HUES64 (cell line): ENCODE data around the gene DICER1.

Experiments used
- H3K27ac ChIP-seq: 2 replicates; pipeline ENCODE4 v1.7.0; 2013; ENCODE audit warnings: low read depth, low read length, inconsistent platforms
- H3K27me3 ChIP-seq: 2 replicates; pipeline ENCODE4 v1.6.1; 2013; ENCODE audit warnings: mild to moderate bottlenecking, low read length; ENCODE audit not compliant: insufficient read depth
- H3K36me3 ChIP-seq: 2 replicates; pipeline ENCODE4 v1.6.1; 2013; ENCODE audit warnings: mild to moderate bottlenecking, low read length; ENCODE audit not compliant: insufficient read depth
- H3K4me1 ChIP-seq: 2 replicates; pipeline ENCODE4 v1.6.1; 2013; ENCODE audit warnings: mild to moderate bottlenecking, low read length, moderate library complexity; ENCODE audit not compliant: insufficient read depth
- H3K4me3 ChIP-seq: 2 replicates; pipeline ENCODE4 v1.5.1; 2013; ENCODE audit warnings: mild to moderate bottlenecking, low read length, moderate library complexity
- H3K9ac ChIP-seq: 2 replicates; pipeline ENCODE4 v1.6.1; 2013; ENCODE audit warnings: mild to moderate bottlenecking, low read depth, low read length
- H3K9me3 ChIP-seq: 2 replicates; pipeline ENCODE4 v1.6.1; 2013; ENCODE audit warnings: low read depth, low read length; ENCODE audit not compliant: insufficient read depth
- WGBS: fragments of 150-250, 120-280 bp; methylation state at CpG from one replicate; pipeline ENCODE4 v1.1.7; 2013; ENCODE audit warnings: missing lambda C conversion rate; 5-methylcytosine and 5-hydroxymethylcytosine counted together

DICER1 gene

DNA sequence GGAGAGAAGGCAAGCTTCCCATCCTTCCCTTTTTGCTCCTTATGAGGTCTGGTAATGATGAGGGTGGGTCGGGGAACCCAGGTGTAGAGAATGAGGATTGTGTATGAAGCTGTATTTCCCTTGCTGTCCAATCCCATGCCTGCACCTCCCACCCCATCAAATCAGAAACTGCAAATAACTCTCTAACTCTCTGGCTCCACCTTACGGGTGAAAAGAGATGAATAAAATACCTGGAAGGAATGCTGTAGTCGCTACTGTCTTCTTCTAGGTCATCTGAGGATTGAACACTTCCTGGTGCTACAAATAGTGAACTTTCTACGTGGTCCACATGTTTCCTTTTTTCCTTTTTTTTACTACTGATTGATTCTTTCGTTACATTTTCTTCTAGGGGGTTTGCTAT, 38.9 kb upstream of the DICER1 start:
- Histone ChIP-seq H3K4me3 (no peak overlapping the region), H3K27ac (no peak overlapping the region), H3K27me3 (no peaks in the 10 kb centered on the region), H3K9ac (no peak overlapping the region), H3K9me3 (no peaks in the 10 kb centered on the region), H3K36me3 (no peaks in the 10 kb centered on the region), H3K4me1 (peaks cover 22% of the 10 kb centered on the region)
- 86% methylated on average over 4 of the region's 5 CpGs for WGBS

DNA sequence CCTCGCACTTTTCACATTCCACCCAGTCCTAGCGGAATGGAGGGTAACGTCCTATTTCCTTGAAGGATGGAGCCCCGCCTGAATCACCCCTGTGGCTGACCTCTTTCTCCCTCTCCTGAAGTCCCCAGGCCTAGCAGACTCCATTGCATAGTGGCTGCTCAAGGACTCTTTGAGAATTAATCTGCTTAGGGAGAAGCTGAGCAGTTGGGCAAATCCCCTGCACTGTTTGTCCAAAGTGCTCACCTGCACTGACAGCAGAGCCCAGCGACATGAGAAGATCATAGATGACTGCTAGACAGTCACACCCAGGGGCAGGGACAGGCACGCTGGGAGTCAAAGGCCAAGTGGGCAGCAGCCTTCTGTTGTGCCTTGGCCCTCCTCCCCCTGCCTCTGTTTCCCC, 37.7 kb upstream of the DICER1 start:
- Histone ChIP-seq H3K9me3 (no peaks in the 10 kb centered on the region), H3K4me1 (peaks cover 22% of the 10 kb centered on the region), H3K27ac (no peak overlapping the region), H3K36me3 (no peaks in the 10 kb centered on the region), H3K4me3 (no peak overlapping the region), H3K9ac (no peak overlapping the region), H3K27me3 (no peaks in the 10 kb centered on the region)
- WGBS: 91% methylated on average over 6 of the region's 6 CpGs

DNA sequence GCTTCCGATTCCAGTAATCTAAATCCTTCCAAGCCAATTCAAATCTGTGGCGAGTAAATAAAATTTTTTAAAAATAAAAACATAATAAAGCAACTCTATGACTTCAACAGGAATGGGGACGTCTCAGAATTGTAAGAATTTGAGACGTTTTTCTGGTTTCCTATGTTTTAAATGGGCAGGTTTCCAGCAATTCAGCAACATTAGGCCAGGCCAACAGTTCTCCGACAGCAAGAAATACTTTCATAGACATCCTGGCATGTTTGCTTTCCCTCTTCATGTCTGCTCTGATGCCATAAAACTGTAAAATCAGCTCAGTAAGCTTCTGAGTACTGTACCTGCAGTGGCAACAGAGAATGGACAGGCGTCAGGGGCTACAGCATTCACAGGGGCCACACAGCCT, 35.8 kb upstream of the DICER1 start:
- WGBS: 90% methylated on average over 4 of the region's 6 CpGs
- H3K27me3 ChIP-seq: no peaks in the 10 kb centered on the region
- H3K36me3 ChIP-seq: no peaks in the 10 kb centered on the region
- no peak overlapping the region for H3K27ac ChIP-seq
- no peak overlapping the region for H3K4me3 ChIP-seq
- H3K4me1 ChIP-seq: peaks cover 9% of the 10 kb centered on the region
- no peak overlapping the region for H3K9ac ChIP-seq
- peaks cover 1% of the 10 kb centered on the region for H3K9me3 ChIP-seq

DNA sequence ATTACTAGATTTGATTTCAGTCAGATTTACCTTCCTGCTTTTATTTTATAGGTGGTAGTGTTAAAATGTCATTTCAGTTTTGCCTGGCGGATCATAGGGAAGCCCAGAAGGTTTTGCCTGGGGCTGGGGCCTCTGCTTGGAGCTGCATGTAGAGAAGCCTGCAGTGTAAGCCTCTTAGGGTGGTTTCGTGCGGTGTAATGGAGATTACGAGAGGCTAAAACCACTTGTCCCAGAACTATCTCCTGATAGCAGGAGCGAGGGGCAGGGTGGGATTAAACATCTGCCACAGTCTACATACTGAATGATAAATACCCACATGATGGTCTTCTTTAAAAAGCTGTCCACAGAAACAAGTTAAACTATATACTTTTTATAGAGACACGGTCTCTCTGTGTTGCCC, 35.0 kb upstream of the DICER1 start:
- WGBS: 95% methylated on average over 6 of the region's 6 CpGs
- H3K4me1 ChIP-seq: peaks cover 4% of the 10 kb centered on the region
- H3K27ac ChIP-seq: no peak overlapping the region
- no peak overlapping the region for H3K4me3 ChIP-seq
- H3K27me3 ChIP-seq: no peaks in the 10 kb centered on the region
- H3K36me3 ChIP-seq: no peaks in the 10 kb centered on the region
- no peak overlapping the region for H3K9ac ChIP-seq
- H3K9me3 ChIP-seq: peaks cover 6% of the 10 kb centered on the region

DNA sequence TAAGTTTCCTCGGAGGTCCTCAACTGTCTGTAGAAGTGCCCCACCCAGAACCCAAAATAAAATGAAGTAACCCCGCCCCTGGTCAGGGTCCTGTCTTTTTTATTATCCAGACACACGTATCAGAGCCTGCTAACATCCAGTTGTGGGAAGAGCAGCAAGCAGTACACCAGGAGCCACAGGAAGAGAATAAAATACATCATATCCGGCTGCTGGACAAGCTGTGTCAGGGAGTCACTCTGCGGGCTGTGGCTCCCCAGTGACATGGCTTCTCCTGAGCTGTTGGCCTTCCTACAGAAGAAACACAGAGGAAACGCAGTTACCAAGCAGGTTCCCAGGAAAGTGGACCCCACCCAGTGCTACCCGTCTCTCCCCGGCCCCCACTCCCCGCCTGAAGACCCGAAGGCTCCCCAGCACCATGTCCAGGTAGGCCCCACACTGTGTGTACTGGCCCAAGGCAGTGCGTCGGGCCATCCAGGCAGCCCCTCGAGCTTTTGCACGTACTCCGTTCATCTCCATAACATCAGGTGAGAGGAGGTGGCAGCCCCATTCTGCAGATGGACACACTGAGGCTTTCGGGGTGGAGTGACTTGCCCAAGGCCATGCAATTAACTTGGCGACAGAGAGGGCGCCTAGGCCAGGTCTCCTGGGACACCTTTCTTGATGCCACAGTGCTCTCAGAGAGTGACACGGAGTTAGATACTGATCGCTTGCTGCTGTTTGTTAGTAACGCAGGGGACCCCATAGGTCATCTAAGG, 34.3 kb upstream of the DICER1 start:
- Histone ChIP-seq H3K27ac (no peak overlapping the region), H3K27me3 (no peaks in the 10 kb centered on the region), H3K4me1 (no peaks in the 10 kb centered on the region), H3K9me3 (peaks cover 6% of the 10 kb centered on the region), H3K9ac (no peak overlapping the region), H3K36me3 (no peaks in the 10 kb centered on the region), H3K4me3 (no peak overlapping the region)
- 95% methylated on average over 21 of the region's 21 CpGs for WGBS

DNA sequence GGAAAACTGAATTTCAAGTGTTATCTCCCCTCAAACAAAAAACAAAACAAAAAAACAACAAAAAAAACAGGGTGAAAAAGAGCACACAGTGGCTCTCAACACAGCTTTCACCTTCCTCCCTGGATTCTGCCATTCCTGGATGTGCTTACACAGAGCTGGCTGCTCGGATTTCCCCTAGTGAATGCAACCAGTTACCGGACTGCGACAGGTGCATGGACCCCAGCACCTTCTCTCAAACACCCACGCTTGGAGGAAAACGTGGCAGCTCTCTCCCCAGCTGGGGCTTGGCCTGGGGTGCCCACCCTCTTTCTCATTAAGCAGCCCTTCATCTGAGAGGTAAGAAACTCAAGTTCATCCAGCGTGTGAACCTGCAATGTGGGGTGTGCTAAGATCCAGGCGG, 33.5 kb upstream of the DICER1 start:
- Histone ChIP-seq H3K9ac (no peak overlapping the region), H3K9me3 (peaks cover 6% of the 10 kb centered on the region), H3K27ac (no peak overlapping the region), H3K36me3 (no peaks in the 10 kb centered on the region), H3K27me3 (no peaks in the 10 kb centered on the region), H3K4me3 (no peak overlapping the region), H3K4me1 (no peaks in the 10 kb centered on the region)
- WGBS: 89% methylated on average over 7 of the region's 7 CpGs

DNA sequence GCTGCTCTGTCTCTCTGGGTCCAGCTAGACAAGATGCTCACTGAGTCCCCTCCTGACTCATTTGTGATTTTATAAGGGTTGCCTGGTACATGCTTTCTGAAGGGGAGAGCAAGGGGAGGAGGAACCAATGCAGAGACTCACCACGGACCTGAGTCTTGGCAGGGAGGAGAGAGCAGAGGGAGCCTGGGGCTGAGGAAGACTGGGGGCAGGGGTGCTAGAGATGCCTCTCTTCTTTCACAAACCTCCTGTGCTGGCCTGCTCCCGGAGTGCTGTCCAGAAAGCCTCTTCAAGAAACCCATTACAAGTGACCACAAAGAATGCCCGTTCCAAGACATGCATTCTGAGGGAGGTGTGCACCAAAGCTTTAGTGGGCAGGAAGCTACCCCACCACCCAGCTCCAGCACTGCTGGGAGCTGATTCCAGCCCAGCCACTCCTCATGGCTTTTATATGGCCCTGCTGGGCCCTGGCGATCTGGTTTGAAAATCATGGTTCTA, 33.1 kb upstream of the DICER1 start:
- no peak overlapping the region for H3K9ac ChIP-seq
- no peaks in the 10 kb centered on the region for H3K4me1 ChIP-seq
- H3K4me3 ChIP-seq: no peak overlapping the region
- H3K36me3 ChIP-seq: no peaks in the 10 kb centered on the region
- WGBS: 77% methylated on average over 4 of the region's 4 CpGs
- no peaks in the 10 kb centered on the region for H3K27me3 ChIP-seq
- peaks cover 6% of the 10 kb centered on the region for H3K9me3 ChIP-seq
- no peak overlapping the region for H3K27ac ChIP-seq

DNA sequence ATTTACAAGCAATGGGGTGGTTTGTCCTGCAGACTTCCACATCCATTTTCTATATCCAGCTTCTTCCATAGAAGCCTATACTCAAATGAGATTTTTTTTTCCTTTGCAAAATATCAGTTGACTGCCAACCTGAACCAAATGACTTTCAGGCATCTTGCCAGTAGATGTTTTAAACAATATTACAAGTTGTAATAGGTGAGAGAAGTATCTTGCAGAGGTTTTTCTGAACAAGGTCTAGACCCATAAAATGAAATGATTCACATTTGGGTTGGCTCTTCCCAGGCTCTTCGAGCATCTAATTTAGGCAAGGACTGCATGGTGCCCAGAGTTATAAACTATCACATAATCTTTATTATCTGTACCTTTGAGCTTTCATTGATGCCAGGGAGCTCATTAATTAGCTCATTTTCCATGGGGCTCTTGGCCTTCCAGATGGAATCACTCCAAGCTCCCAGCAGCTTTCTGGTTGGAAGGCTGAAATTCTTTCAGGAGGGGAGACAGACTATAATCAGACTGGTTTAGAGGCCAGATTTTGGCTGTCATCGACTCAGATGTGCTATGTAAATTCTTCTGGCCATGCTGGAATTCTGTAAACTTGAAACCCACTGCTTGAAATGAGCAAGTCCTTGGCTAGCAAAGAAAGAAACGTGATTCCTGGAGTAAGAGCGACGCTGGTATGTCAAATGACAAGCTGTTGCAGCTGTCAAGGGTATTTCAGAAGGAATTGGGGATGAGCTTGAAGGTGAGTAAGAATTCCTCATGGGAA, 32.2 kb upstream of the DICER1 start:
- Histone ChIP-seq H3K27me3 (no peaks in the 10 kb centered on the region), H3K9ac (no peak overlapping the region), H3K9me3 (peaks cover 6% of the 10 kb centered on the region), H3K4me1 (no peaks in the 10 kb centered on the region), H3K4me3 (no peak overlapping the region), H3K36me3 (no peaks in the 10 kb centered on the region), H3K27ac (no peak overlapping the region)
- 85% methylated on average over 5 of the region's 5 CpGs for WGBS

DNA sequence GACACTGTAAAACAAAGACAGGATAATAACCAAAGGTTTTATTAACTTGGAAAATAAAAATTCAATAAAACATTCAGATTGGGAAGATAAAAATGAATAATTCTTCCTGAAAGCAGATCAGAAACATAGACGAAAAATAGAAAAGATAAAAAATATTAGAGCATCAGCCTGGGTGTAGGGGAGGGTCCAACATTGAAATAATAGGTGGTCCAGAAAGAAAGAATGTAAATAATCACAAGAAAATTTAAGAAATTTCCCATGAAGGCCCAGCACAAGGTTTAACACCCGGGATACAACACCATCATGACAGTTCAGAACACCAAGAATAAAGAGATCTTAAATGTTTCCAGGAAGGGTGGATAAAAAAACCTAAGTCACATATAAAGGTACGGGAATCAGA, 31.1 kb upstream of the DICER1 start:
- Histone ChIP-seq H3K27ac (no peak overlapping the region), H3K4me3 (no peak overlapping the region), H3K9ac (no peak overlapping the region), H3K36me3 (no peaks in the 10 kb centered on the region), H3K27me3 (no peaks in the 10 kb centered on the region), H3K9me3 (peaks cover 6% of the 10 kb centered on the region), H3K4me1 (peaks cover 5% of the 10 kb centered on the region; the same call in 1 of the 2 replicates)
- WGBS: 100% methylated on average over 2 of the region's 3 CpGs

DNA sequence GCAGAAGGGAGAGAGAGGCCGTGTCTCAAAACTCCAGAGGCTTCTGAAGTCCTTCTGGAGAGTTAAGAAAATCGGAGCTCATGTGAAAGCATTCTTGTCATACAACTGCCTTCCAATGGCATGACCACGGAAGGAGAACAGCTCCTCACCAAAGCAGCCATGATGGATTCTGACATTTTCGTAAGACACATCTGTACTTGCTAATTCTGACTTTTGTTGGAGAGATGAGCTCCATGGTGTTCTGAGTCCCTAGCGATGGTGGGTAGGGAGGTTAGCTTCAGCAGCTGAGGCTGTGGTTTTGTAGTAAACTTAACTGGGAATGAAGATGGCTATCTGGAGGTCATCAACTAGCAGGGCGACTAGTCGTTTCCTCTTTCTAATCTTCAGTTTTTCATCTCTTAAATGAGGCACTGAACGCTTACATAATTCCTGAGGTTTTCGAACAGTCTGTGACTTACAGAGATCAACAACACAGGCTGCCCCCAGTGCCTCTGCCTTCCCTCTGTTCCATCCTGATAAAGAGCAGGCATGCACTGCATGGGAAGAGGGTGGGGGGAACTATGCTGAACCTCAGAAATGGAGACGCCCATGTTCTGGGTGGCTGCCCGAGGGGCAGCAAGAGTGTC, 28.6 kb upstream of the DICER1 start:
- 96% methylated on average over 11 of the region's 11 CpGs for WGBS

More for the DNA sequence above, 28.6 kb upstream of the DICER1 start:
- H3K4me3 ChIP-seq: no peak overlapping the region
- H3K4me1 ChIP-seq: peaks cover 17% of the 10 kb centered on the region
- no peaks in the 10 kb centered on the region for H3K36me3 ChIP-seq
- no peak overlapping the region for H3K9ac ChIP-seq
- no peak overlapping the region for H3K27ac ChIP-seq
- peaks cover 6% of the 10 kb centered on the region for H3K9me3 ChIP-seq
- H3K27me3 ChIP-seq: no peaks in the 10 kb centered on the region
